ENCODE data around the gene WDR87.
A peak's percentile ranks its signal among the peaks of the same experiment; 100 is the strongest.
"Not testable (repeated sequence)": the region's sequence is repeated elsewhere in the genome, so short reads cannot be mapped to it uniquely, and the experiment has no call there.

The WDR87 gene

GRCh38 chr19:37936166-37936565, 29.8 kb upstream of the WDR87 start:
- ATAC-seq (no peak), DNase-seq (no peak)
- H3K4me1 Mint-ChIP-seq = peaks cover 20% of the 10 kb centered on the region
- peaks cover 21 to 28% of the 10 kb centered on the region in 2 donors for H3K9me3 Mint-ChIP-seq
- no peak overlapping the region for H3K4me3 Mint-ChIP-seq
- H3K27ac Mint-ChIP-seq = no peak overlapping the region
- H3K27me3 Mint-ChIP-seq = no peaks in the 10 kb centered on the region

- H3K27ac Mint-ChIP-seq = no peak overlapping the region
Measured at GRCh38 chr19:37935341-37935740, 28.9 kb upstream of the WDR87 start.

GRCh38 chr19:37933937-37934358, 27.6 kb upstream of the WDR87 start:
- ATAC-seq (no peak), DNase-seq (no peak)
- Mint-ChIP-seq H3K4me3 (no peak overlapping the region), H3K27ac (no peak overlapping the region), H3K27me3 (no peaks in the 10 kb centered on the region), H3K4me1 (peaks cover 22% of the 10 kb centered on the region), H3K9me3 (peaks cover 20 to 28% of the 10 kb centered on the region in 2 donors)

More at GRCh38 chr19:37935341-37935740, 28.9 kb upstream of the WDR87 start:
- H3K27me3 Mint-ChIP-seq = no peaks in the 10 kb centered on the region
- H3K4me1 Mint-ChIP-seq = peaks cover 20% of the 10 kb centered on the region
- ATAC-seq (no peak), DNase-seq (no peak)
- H3K9me3 Mint-ChIP-seq = peaks cover 21 to 28% of the 10 kb centered on the region in 2 donors
- no peak overlapping the region for H3K4me3 Mint-ChIP-seq

GRCh38 chr19:37932985-37933936, 26.9 kb upstream of the WDR87 start:
- no peak for ATAC-seq
- no peaks in the 10 kb centered on the region for H3K27me3 Mint-ChIP-seq
- DNase-seq = no peak
- H3K4me1 Mint-ChIP-seq = peaks cover 26% of the 10 kb centered on the region
- peaks cover 17 to 28% of the 10 kb centered on the region in 2 donors for H3K9me3 Mint-ChIP-seq
- peak overlapping the region in 1 of 2 donors; percentile 39 for H3K4me3 Mint-ChIP-seq
- no peak overlapping the region for H3K27ac Mint-ChIP-seq

GRCh38 chr19:37931881-37932655, 25.7 kb upstream of the WDR87 start:
- Mint-ChIP-seq H3K4me1 (peaks cover 26% of the 10 kb centered on the region), H3K27me3 (no peaks in the 10 kb centered on the region), H3K27ac (peak overlapping the region in 1 of 2 donors; percentile 27), H3K4me3 (peak overlapping the region in 1 of 2 donors; percentile 39), H3K9me3 (peaks cover 17 to 27% of the 10 kb centered on the region in 2 donors)
- DNase-seq = no peak
- ATAC-seq = no peak

- ATAC-seq = no peak
- no peak for DNase-seq
- no peak overlapping the region for H3K27ac Mint-ChIP-seq
- H3K4me3 Mint-ChIP-seq = no peak overlapping the region
- no peaks in the 10 kb centered on the region for H3K27me3 Mint-ChIP-seq
- peaks cover 1 to 11% of the 10 kb centered on the region in 2 donors for H3K9me3 Mint-ChIP-seq
- H3K4me1 Mint-ChIP-seq = peaks cover 32% of the 10 kb centered on the region
Measured at GRCh38 chr19:37930416-37930815, 24.0 kb upstream of the WDR87 start.

GRCh38 chr19:37929355-37929923, 23.0 kb upstream of the WDR87 start:
- Mint-ChIP-seq H3K4me1 (peaks cover 37% of the 10 kb centered on the region), H3K9me3 (peaks cover 0 to 2% of the 10 kb centered on the region in 2 donors), H3K27me3 (no peaks in the 10 kb centered on the region), H3K27ac (no peak overlapping the region), H3K4me3 (no peak overlapping the region)
- no peak for ATAC-seq
- DNase-seq = no peak

- ATAC-seq (no peak), DNase-seq (no peak)
- H3K9me3 Mint-ChIP-seq = no peaks in the 10 kb centered on the region
- no peak overlapping the region for H3K4me3 Mint-ChIP-seq
- no peak overlapping the region for H3K27ac Mint-ChIP-seq
- H3K4me1 Mint-ChIP-seq = peaks cover 36% of the 10 kb centered on the region
- no peaks in the 10 kb centered on the region for H3K27me3 Mint-ChIP-seq
Measured at GRCh38 chr19:37928527-37929286, 22.3 kb upstream of the WDR87 start.

GRCh38 chr19:37926711-37927110, 20.3 kb upstream of the WDR87 start:
- DNase-seq (no peak), ATAC-seq (no peak)
- peak overlapping the region in 1 of 2 donors; percentile 19 for H3K27ac Mint-ChIP-seq
- H3K27me3 Mint-ChIP-seq = no peaks in the 10 kb centered on the region
- H3K4me3 Mint-ChIP-seq = no peak overlapping the region
- no peaks in the 10 kb centered on the region for H3K9me3 Mint-ChIP-seq
- peaks cover 17% of the 10 kb centered on the region for H3K4me1 Mint-ChIP-seq

- H3K4me1 Mint-ChIP-seq = peaks cover 21% of the 10 kb centered on the region
- H3K27ac Mint-ChIP-seq = no peak overlapping the region
- DNase-seq (no peak), ATAC-seq (no peak)
- no peaks in the 10 kb centered on the region for H3K27me3 Mint-ChIP-seq
- H3K4me3 Mint-ChIP-seq = no peak overlapping the region
- no peaks in the 10 kb centered on the region for H3K9me3 Mint-ChIP-seq
Measured at GRCh38 chr19:37926255-37926654, 19.9 kb upstream of the WDR87 start.

- Mint-ChIP-seq H3K27me3 (no peaks in the 10 kb centered on the region), H3K9me3 (no peaks in the 10 kb centered on the region), H3K4me1 (peaks cover 32% of the 10 kb centered on the region), H3K27ac (no peak overlapping the region), H3K4me3 (no peak overlapping the region)
- ATAC-seq (no peak), DNase-seq (no peak)
Measured at GRCh38 chr19:37925212-37925611, 18.8 kb upstream of the WDR87 start.

GRCh38 chr19:37924573-37924972, 18.2 kb upstream of the WDR87 start:
- not testable (repeated sequence) for ATAC-seq, H3K9me3 Mint-ChIP-seq

GRCh38 chr19:37920591-37921450, 14.4 kb upstream of the WDR87 start:
- Mint-ChIP-seq H3K27ac (peak overlapping the region; percentile 55 to 74), H3K27me3 (no peaks in the 10 kb centered on the region)

More at GRCh38 chr19:37924573-37924972, 18.2 kb upstream of the WDR87 start:
- H3K4me1 Mint-ChIP-seq = peaks cover 33% of the 10 kb centered on the region
- H3K4me3 Mint-ChIP-seq, H3K27ac Mint-ChIP-seq, H3K27me3 Mint-ChIP-seq, DNase-seq: not testable (repeated sequence)

GRCh38 chr19:37914908-37915307, 8.5 kb upstream of the WDR87 start:
- H3K4me1 Mint-ChIP-seq = peaks cover 23% of the 10 kb centered on the region
- H3K27ac Mint-ChIP-seq = peak overlapping the region in 1 of 2 donors; percentile 74
- H3K9me3 Mint-ChIP-seq = no peaks in the 10 kb centered on the region
- no peaks in the 10 kb centered on the region for H3K27me3 Mint-ChIP-seq
- no peak overlapping the region for H3K4me3 Mint-ChIP-seq
- ATAC-seq (no peak), DNase-seq (no peak)

More at GRCh38 chr19:37920591-37921450, 14.4 kb upstream of the WDR87 start:
- ATAC-seq (no peak), DNase-seq (no peak)
- peaks cover 21% of the 10 kb centered on the region for H3K4me1 Mint-ChIP-seq
- no peaks in the 10 kb centered on the region for H3K9me3 Mint-ChIP-seq
- H3K4me3 Mint-ChIP-seq = peak overlapping the region in 1 of 2 donors; percentile 30
